OCI-LY3 (cell line): ENCODE data around the gene SMYD5.

Source experiments
- H2AFZ ChIP-seq: fragments of 200-600, 300-600 bp; shearing (Covaris generic); 2 replicates; pipeline ENCODE4 v1.6.0; 2014; ENCODE audit warnings: antibody characterized with exemption, low read depth, low read length
- H3K27ac ChIP-seq: fragments of 200-600, 300-600 bp; sonication (generic); 2 replicates; pipeline ENCODE4 v1.5.1; 2014; ENCODE audit warnings: mild to moderate bottlenecking, low read length, moderate library complexity, mixed read lengths
- H3K27me3 ChIP-seq: fragments of 200-600, 300-600 bp; sonication (generic); 2 replicates; pipeline ENCODE4 v1.6.1; 2014; ENCODE audit warnings: low read depth, low read length, mixed read lengths
- H3K36me3 ChIP-seq: fragments of 200-600, 300-600 bp; sonication (generic); replicated peaks from 2 replicates; pipeline ENCODE3; 2014; ENCODE audit warnings: low read depth, low read length, mixed read lengths
- H3K4me1 ChIP-seq: fragments of 300-600, 200-600 bp; sonication (generic); 2 replicates; pipeline ENCODE4 v1.6.1; 2014; ENCODE audit warnings: low read length, mixed read lengths
- H3K4me2 ChIP-seq: fragments of 200-600, 300-600 bp; sonication (generic); 2 replicates; pipeline ENCODE4 v1.6.1; 2014; ENCODE audit warnings: low read length, mixed read lengths
- H3K4me3 ChIP-seq: fragments of 300-600, 200-600 bp; sonication (generic); 2 replicates; pipeline ENCODE4 v1.5.1; 2014; ENCODE audit warnings: antibody characterized with exemption, mild to moderate bottlenecking, low read length, moderate library complexity
- H3K79me2 ChIP-seq: fragments of 300-600, 200-600 bp; shearing (Covaris generic); 2 replicates; pipeline ENCODE4 v1.6.1; 2014; ENCODE audit warnings: mild to moderate bottlenecking, low read length, mixed read lengths
- H3K9ac ChIP-seq: fragments of 300-600, 200-600 bp; shearing (Covaris generic); 2 replicates; pipeline ENCODE4 v1.6.0; 2014; ENCODE audit warnings: mild to moderate bottlenecking, low read length, moderate library complexity
- H3K9me3 ChIP-seq: fragments of 200-600, 300-600 bp; shearing (Covaris generic); 2 replicates; pipeline ENCODE4 v1.6.1; 2014; ENCODE audit warnings: low read length, mixed read lengths; ENCODE audit not compliant: insufficient read depth
- H4K20me1 ChIP-seq: fragments of 200-600, 300-600 bp; sonication (generic); 2 replicates; pipeline ENCODE4 v1.6.1; 2016; ENCODE audit warnings: low read length, mixed read lengths; ENCODE audit not compliant: insufficient read depth
- EZH2phosphoT487 ChIP-seq: fragments of 200-600 bp; shearing (Covaris generic); IDR thresholded peaks from 2 replicates; pipeline ENCODE4 v1.6.1; 2018; ENCODE audit warnings: antibody characterized with exemption, mixed run types, low read depth
- TF ChIP-seq, protein P1 (sequence below): fragments of 200-600, 300-600 bp; sonication (generic); IDR thresholded peaks from 2 replicates; pipeline ENCODE4 v1.5.1; 2014; ENCODE audit warnings: antibody characterized with exemption, low read length, low read depth

Gene SMYD5

DNA sequence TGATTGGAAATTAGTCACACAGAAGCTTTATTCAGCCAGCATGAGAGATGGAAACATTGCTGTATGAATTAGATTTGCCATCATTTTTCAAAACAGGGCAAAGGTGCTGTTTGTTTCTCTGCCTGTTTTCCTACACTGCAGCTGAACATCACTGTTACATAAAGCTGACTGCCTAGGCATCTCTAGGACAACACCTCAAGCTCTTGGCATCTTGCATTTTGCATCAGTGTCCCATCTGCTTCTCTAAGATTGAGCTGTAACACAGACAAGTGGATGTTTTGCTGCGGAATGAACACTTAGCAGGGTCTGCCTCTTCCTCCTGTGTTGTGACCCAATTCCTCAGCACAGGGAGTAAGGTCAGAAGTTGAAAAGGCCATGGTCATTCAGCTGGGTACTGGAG is 24.9 kb downstream of the SMYD5 start:
- peaks cover 14% of the 10 kb centered on the region for H3K4me1 ChIP-seq
- no peak overlapping the region for H3K4me3 ChIP-seq
- H3K79me2 ChIP-seq, result peaks cover 90% of the 10 kb centered on the region
- TF ChIP-seq EZH2phosphoT487, result no peak
- TF ChIP-seq, protein P1, sequence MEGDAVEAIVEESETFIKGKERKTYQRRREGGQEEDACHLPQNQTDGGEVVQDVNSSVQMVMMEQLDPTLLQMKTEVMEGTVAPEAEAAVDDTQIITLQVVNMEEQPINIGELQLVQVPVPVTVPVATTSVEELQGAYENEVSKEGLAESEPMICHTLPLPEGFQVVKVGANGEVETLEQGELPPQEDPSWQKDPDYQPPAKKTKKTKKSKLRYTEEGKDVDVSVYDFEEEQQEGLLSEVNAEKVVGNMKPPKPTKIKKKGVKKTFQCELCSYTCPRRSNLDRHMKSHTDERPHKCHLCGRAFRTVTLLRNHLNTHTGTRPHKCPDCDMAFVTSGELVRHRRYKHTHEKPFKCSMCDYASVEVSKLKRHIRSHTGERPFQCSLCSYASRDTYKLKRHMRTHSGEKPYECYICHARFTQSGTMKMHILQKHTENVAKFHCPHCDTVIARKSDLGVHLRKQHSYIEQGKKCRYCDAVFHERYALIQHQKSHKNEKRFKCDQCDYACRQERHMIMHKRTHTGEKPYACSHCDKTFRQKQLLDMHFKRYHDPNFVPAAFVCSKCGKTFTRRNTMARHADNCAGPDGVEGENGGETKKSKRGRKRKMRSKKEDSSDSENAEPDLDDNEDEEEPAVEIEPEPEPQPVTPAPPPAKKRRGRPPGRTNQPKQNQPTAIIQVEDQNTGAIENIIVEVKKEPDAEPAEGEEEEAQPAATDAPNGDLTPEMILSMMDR, result no peak
- no peaks in the 10 kb centered on the region for H3K27me3 ChIP-seq
- H3K4me2 ChIP-seq, result no peak overlapping the region
- H2AFZ ChIP-seq, result no peak overlapping the region
- H4K20me1 ChIP-seq, result peaks cover 49% of the 10 kb centered on the region
- peaks cover 44% of the 10 kb centered on the region for H3K36me3 ChIP-seq
- H3K27ac ChIP-seq, result no peak overlapping the region
- no peak overlapping the region for H3K9ac ChIP-seq
- no peaks in the 10 kb centered on the region for H3K9me3 ChIP-seq

DNA sequence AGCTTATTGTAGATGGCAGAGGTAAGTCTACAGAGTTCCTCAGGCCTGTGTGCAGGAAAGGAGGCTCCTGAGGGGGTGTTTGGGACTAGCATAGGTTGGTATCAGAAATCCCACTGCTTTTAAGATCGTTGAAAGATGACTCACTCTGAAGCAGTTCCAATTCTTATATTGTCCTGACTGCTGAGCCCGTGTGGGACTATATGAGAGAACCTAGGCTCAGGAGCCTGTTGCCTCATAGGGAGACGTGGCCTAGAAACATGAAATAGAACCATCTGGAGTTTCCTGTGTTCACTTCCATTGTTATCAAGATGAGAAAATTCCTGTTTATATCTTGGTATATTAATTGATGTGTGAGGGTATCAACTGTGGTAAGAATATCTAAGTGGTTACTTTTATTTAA is 25.7 kb downstream of the SMYD5 start:
- Histone ChIP-seq H3K4me3 (no peak overlapping the region), H3K36me3 (peaks cover 52% of the 10 kb centered on the region), H3K27ac (no peak overlapping the region), H3K9ac (no peak overlapping the region), H2AFZ (no peak overlapping the region), H4K20me1 (peaks cover 46% of the 10 kb centered on the region), H3K79me2 (peaks cover 90% of the 10 kb centered on the region), H3K9me3 (no peaks in the 10 kb centered on the region), H3K27me3 (no peaks in the 10 kb centered on the region), H3K4me2 (no peak overlapping the region), H3K4me1 (peaks cover 14% of the 10 kb centered on the region)
- TF ChIP-seq, protein P1, result no peak
- TF ChIP-seq EZH2phosphoT487, result no peak

DNA sequence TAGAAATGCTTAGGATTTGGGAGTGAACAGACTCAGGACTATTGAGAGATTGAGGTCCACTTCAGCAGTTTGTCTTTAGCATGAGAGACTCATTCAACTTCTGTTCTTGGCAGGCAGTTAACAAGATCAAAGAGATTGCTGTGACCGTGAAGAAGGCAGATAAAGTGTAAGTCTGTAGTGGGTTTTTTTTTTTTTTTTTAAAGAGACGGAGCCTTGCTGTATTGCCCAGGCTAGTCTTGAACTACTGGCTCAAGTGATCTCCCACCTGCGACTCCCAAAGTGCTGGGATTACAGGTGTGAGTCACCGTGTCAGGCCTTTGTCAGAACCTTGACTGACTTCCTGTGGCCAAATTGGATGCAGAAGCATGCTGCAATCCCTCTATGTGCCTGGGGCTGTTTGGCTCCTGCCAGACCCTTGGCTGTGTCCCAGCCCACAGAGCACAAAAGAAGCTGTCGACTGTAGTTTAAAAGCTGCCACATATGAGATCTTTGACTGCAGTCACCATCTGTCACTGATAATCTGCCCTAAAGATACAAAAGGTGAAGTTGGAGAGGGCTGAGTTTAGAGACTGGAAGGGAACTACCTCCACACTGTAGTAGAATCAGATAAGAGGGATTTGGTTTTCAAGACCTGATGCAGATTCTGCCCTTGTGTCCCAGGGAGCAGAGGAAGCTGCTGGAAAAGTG is 30.0 kb downstream of the SMYD5 start:
- H4K20me1 ChIP-seq, result peaks cover 9% of the 10 kb centered on the region
- no peaks in the 10 kb centered on the region for H3K9me3 ChIP-seq
- no peak overlapping the region for H2AFZ ChIP-seq
- peaks cover 78% of the 10 kb centered on the region for H3K36me3 ChIP-seq
- TF ChIP-seq EZH2phosphoT487, result no peak
- TF ChIP-seq, protein P1, result no peak
- no peak overlapping the region for H3K27ac ChIP-seq
- H3K79me2 ChIP-seq, result peaks cover 65% of the 10 kb centered on the region
- no peaks in the 10 kb centered on the region for H3K4me1 ChIP-seq
- H3K4me2 ChIP-seq, result no peak overlapping the region
- H3K27me3 ChIP-seq, result no peaks in the 10 kb centered on the region
- H3K4me3 ChIP-seq, result no peak overlapping the region
- H3K9ac ChIP-seq, result no peak overlapping the region

DNA sequence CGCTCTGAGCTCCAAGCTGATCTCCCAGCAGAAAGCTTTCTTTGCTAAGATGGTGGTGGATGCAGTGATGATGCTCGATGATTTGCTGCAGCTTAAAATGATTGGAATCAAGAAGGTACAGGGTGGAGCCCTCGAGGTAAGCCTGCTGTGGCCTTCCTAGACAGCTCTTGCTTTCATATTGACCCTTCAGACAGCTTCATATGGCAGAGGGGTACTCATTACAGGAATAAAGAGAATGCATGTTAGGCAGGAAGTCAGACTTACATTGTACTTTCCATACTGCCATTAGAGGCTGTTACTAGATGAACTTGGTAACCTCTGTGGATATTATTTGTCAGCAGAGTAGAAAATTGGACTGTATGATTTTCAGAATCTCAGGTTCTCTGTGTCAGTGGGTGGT is 30.5 kb downstream of the SMYD5 start:
- H3K4me2 ChIP-seq, result no peak overlapping the region
- no peaks in the 10 kb centered on the region for H3K9me3 ChIP-seq
- H3K36me3 ChIP-seq, result peaks cover 79% of the 10 kb centered on the region
- H3K9ac ChIP-seq, result no peak overlapping the region
- no peak overlapping the region for H3K4me3 ChIP-seq
- no peak overlapping the region for H2AFZ ChIP-seq
- H3K4me1 ChIP-seq, result no peaks in the 10 kb centered on the region
- no peaks in the 10 kb centered on the region for H3K27me3 ChIP-seq
- no peak overlapping the region for H3K27ac ChIP-seq
- H4K20me1 ChIP-seq, result peaks cover 3% of the 10 kb centered on the region; the same call in 1 of the 2 replicates
- peaks cover 62% of the 10 kb centered on the region for H3K79me2 ChIP-seq
- no peak for TF ChIP-seq EZH2phosphoT487
- TF ChIP-seq, protein P1, result no peak
